ENCODE results near the gene ZNF30. TPM values are rescaled to one million over a fixed set of nuclear protein-coding genes. Genes with fewer than 3 reads are reported as not detected.
"Not testable (repeated sequence)": the region's sequence is repeated elsewhere in the genome, so short reads cannot be mapped to it uniquely, and the experiment has no call there.

The ZNF30 gene
- total and polyA plus RNA-seq, 8 donors = 0.58 to 6.1 (median 2.9) TPM; not detected in 1

DNA sequence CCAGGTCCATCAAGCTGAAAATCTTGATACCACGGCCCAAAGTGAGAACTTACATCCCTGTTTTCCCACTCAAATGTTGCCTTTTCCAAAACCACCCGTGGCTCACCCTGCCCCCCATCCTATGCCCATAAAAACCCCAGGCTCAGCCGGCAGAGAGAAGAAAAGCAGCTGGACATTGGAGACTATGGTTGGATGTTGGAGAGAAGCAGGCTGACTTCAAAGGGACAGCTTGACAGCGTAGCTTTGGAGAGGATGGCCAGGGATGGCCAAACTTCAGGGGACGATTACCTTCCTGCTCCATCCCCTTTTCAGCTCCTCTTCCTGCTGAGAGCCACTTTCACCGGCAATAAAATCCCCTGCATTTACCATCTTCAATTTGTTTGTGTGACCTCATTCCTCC is 40.8 kb downstream of the ZNF30 start:
- DNase-seq = no peak
- Histone ChIP-seq H3K27me3 (no peaks in the 10 kb centered on the region), H3K36me3 (no peaks in the 10 kb centered on the region), H3K9me3 (peaks cover 0 to 5% (median 0%) of the 10 kb centered on the region in 4 donors), H3K4me3 (no peak overlapping the region), H3K27ac (no peak overlapping the region), H3K4me1 (peaks cover 10 to 17% (median 15%) of the 10 kb centered on the region in 4 donors)
- TF ChIP-seq, protein P1, sequence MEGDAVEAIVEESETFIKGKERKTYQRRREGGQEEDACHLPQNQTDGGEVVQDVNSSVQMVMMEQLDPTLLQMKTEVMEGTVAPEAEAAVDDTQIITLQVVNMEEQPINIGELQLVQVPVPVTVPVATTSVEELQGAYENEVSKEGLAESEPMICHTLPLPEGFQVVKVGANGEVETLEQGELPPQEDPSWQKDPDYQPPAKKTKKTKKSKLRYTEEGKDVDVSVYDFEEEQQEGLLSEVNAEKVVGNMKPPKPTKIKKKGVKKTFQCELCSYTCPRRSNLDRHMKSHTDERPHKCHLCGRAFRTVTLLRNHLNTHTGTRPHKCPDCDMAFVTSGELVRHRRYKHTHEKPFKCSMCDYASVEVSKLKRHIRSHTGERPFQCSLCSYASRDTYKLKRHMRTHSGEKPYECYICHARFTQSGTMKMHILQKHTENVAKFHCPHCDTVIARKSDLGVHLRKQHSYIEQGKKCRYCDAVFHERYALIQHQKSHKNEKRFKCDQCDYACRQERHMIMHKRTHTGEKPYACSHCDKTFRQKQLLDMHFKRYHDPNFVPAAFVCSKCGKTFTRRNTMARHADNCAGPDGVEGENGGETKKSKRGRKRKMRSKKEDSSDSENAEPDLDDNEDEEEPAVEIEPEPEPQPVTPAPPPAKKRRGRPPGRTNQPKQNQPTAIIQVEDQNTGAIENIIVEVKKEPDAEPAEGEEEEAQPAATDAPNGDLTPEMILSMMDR (IDR thresholded peaks at IDR 0.05) = no peak
- TF ChIP-seq POLR2A (IDR thresholded peaks at IDR 0.05) = no peak
- TF ChIP-seq POLR2AphosphoS5 (IDR thresholded peaks at IDR 0.05) = no peak
- TF ChIP-seq EP300 (IDR thresholded peaks at IDR 0.05) = no peak
- WGBS, 5 donors = 67 to 87% (median 85%) methylated on average over 6 of the region's 6 CpGs
- intact Hi-C loops (cut with DNase I; ENCODE audit: low total_unique reads) = no loop called here

DNA sequence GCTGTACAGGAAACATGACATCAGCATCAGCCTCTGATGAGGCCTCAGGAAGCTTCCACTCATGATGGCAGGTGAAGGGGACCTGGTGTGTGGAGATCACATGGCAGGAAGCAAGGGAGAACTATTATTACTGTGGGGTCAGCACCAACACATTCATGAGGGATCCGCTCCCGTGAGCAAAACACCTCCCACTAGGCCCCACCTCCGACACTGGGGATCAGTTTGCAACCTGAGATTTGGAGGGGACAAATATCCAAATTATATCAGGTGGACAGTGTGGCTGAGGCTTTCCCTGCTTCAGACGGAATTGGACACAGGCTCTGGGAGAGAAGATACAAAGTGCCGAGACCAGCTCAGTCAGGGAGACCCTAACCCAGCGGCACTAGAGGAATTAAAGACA is 43.0 kb downstream of the ZNF30 start:
- DNase-seq = no peak
- no peaks in the 10 kb centered on the region for H3K27me3 ChIP-seq
- peaks cover 0 to 18% (median 13%) of the 10 kb centered on the region in 4 donors for H3K4me1 ChIP-seq
- H3K27ac ChIP-seq = no peak overlapping the region
- peaks cover 0 to 5% (median 0%) of the 10 kb centered on the region in 4 donors for H3K9me3 ChIP-seq
- intact Hi-C loops (cut with DNase I; ENCODE audit: low total_unique reads) = loop anchor here (2.0 kb wide), 1 partner anchor 43 kb away; no protein-coding TSS in a partner anchor
- TF ChIP-seq, protein P1 (IDR thresholded peaks at IDR 0.05) = no peak
- TF ChIP-seq POLR2AphosphoS5 (IDR thresholded peaks at IDR 0.05) (no peak), POLR2A (IDR thresholded peaks at IDR 0.05) (no peak), EP300 (IDR thresholded peaks at IDR 0.05) (no peak)
- 89 to 95% (median 90%) methylated on average over 6 of the region's 6 CpGs for WGBS, 5 donors
- H3K36me3 ChIP-seq = no peaks in the 10 kb centered on the region
- no peak overlapping the region for H3K4me3 ChIP-seq

DNA sequence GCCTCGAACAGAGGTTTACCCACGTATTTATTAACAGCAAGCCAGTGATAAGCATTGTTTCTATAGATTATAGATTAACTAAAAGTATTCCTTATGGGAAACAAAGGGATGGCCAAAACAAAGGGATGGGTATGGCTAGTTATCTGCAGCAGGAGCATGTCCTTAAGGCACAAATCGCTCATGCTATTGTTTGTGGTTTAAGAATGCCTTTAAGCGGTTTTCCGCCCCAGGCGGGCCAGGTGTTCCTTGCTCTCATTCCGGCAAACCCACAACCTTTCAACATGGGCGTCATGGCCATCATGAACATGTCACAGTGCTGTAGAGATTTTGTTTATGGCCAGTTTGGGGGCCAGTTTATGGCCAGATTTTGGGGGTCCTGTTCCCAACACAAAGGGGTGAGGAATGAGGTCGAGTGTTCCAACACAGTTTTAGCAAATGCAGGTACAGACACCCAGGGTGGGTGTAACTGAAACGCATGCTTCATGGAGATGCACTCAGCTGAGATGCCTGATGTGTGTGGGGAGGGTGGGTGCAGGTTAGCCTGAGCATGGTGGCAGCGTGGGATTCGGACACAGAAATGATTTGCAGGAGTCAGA is 43.6 kb downstream of the ZNF30 start:
- H3K9me3 ChIP-seq, H3K4me3 ChIP-seq, H3K27me3 ChIP-seq, H3K27ac ChIP-seq, H3K36me3 ChIP-seq, DNase-seq: not testable (repeated sequence)
- H3K4me1 ChIP-seq = peaks cover 0 to 24% (median 13%) of the 10 kb centered on the region in 4 donors
- 79 to 85% (median 83%) methylated on average over 12 of the region's 12 CpGs for WGBS, 5 donors
- intact Hi-C loops (cut with DNase I; ENCODE audit: low total_unique reads) = loop anchor here (2.0 kb wide), 1 partner anchor 43 kb away; no protein-coding TSS in a partner anchor

GRCh38 chr19:34972163-34972705 is 45.5 kb downstream of the ZNF30 start:
- Histone ChIP-seq H3K9me3 (peaks cover 0 to 14% (median 3%) of the 10 kb centered on the region in 4 donors), H3K4me1 (peaks cover 0 to 29% (median 13%) of the 10 kb centered on the region in 4 donors), H3K36me3 (no peaks in the 10 kb centered on the region), H3K4me3 (no peak overlapping the region), H3K27me3 (no peaks in the 10 kb centered on the region), H3K27ac (no peak overlapping the region)
- no peak for TF ChIP-seq POLR2AphosphoS5 (IDR thresholded peaks at IDR 0.05)
- TF ChIP-seq EP300 (IDR thresholded peaks at IDR 0.05) = no peak
- no peak for TF ChIP-seq POLR2A (IDR thresholded peaks at IDR 0.05)
- TF ChIP-seq, protein P1 (IDR thresholded peaks at IDR 0.05) = no peak
- WGBS, 5 donors = 74 to 85% (median 85%) methylated on average over 7 of the region's 7 CpGs
- DNase-seq = no peak
- intact Hi-C loops (cut with DNase I; ENCODE audit: low total_unique reads) = no loop called here

- Histone ChIP-seq H3K27ac (peak overlapping the region in 1 of 5 donors; percentile 10), H3K4me1 (peaks cover 0 to 29% (median 13%) of the 10 kb centered on the region in 4 donors), H3K36me3 (no peaks in the 10 kb centered on the region), H3K4me3 (no peak overlapping the region), H3K27me3 (no peaks in the 10 kb centered on the region), H3K9me3 (peaks cover 0 to 9% (median 3%) of the 10 kb centered on the region in 4 donors)
- 58 to 67% (median 61%) methylated on average over 5 of the region's 5 CpGs for WGBS, 5 donors
- no peak for TF ChIP-seq EP300 (IDR thresholded peaks at IDR 0.05)
- TF ChIP-seq POLR2AphosphoS5 (IDR thresholded peaks at IDR 0.05) = no peak
- TF ChIP-seq POLR2A (IDR thresholded peaks at IDR 0.05) = no peak
- TF ChIP-seq, protein P1 (IDR thresholded peaks at IDR 0.05) = no peak
- no peak for DNase-seq
- intact Hi-C loops (cut with DNase I; ENCODE audit: low total_unique reads) = no loop called here
Measured at GRCh38 chr19:34974646-34975045, 47.9 kb downstream of the ZNF30 start.

Measured in stomach (tissue), 9 donors.